GM18505 (cell line): ENCODE data around the gene AGBL4.
"Not testable (repeated sequence)": the region's sequence is repeated elsewhere in the genome, so short reads cannot be mapped to it uniquely, and the experiment has no call there.

Experiments used
- ATAC-seq: cut with Tn5 transposase; IDR thresholded peaks from one replicate; pipeline ENCODE4 v1.9.1; 2021; ENCODE audit not compliant: unreplicated experiment
- POLR2A ChIP-seq: IDR thresholded peaks from 4 replicates; pipeline ENCODE4 v1.6.1; 2011; ENCODE audit warnings: borderline replicate concordance; ENCODE audit not compliant: insufficient read depth, insufficient read length; ENCODE audit errors: extremely low read depth

AGBL4 gene

GRCh38 chr1:49340576-49340975 is 683.2 kb downstream of the AGBL4 start:
- no peak for ATAC-seq

DNA sequence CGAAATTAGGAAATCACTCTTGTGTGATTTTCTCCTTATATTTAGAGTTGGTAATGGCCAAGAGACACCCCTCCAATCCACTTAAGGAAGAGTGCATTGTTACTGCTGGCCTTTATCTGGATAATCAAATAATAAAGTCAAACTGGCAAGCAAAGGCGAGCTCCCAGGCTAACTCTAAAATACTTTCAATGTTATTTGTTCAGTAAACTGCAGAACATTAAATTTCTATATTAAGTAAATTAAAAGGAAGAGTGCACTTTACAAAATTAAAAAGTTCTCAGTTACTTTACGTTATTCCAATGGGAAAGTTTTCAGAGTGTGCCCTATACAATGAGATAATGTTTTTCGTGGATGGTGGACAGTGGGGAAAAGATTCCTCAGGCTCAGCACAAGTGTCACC is 684.7 kb downstream of the AGBL4 start:
- TF ChIP-seq POLR2A, result no peak
- ATAC-seq, result no peak

More at GRCh38 chr1:49340576-49340975, 683.2 kb downstream of the AGBL4 start:
- TF ChIP-seq POLR2A, result no peak

DNA sequence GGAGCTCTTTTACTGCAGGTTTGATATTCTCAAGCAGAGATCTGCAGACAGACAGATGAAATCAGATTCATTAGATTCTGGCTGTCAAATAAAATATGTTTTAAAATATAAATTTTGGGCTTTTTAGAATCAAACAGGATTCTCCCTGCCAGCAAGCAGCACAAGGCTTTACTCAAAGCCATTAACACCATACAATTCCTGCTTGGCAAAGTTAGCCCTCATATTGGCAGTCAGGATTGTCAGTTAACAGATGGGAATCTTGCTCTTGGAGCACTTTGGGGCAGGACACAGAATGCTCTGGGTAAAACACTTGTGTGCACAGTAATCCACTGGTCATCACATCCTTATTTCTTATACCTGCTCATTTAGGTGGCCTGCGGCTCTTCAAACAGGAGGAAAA is 686.5 kb downstream of the AGBL4 start:
- ATAC-seq, result no peak
- no peak for TF ChIP-seq POLR2A

DNA sequence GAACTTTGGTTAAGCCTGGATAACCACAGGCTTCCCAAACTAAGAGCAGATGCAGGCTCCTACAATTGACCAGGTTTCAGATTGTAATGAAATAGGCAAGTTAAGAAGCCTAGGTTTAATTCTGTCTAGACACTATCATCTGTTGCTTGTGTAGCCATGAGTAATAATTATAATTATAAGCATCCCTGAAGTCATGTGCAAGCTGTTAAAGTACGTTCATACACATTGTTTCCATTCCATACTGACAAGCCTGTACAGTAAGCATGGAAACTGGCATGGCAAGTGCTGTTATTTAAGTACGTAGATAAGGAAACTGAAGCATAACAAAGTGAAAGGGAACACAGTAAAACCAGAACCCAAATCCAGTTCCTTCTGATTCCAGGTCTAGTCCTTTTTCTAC is 689.8 kb downstream of the AGBL4 start:
- no peak for TF ChIP-seq POLR2A
- ATAC-seq, result no peak

- no peak for ATAC-seq
- no peak for TF ChIP-seq POLR2A
Observed at GRCh38 chr1:49331066-49331852, 692.5 kb downstream of the AGBL4 start.

DNA sequence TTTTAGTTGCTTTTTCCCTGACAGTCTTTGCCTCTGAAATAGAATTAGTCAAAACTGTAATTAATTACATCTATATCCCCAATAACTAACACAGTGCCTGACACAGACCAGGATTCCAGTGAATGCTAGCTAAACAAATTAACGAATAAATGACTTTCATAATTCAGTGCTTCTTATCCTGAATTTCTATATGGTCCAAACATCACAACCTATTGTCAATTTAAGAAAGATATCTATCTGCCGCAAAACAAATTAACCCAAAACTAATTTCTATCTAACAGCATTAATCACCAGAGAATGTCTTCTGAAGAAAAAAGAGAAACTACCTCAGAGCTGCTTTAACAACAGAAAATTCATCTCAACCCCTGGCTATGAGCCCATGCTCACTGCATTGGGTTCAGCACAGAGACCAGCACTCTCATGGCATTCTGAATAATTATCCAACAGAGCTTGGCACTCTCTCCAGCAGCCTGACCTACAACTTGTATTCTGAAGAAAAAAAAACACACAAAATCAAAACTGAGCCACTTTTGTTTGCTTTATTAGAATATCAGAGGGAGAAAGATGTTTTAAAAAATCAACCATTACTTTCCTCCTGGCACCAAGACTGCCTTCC is 699.7 kb downstream of the AGBL4 start:
- ATAC-seq, result no peak
- no peak for TF ChIP-seq POLR2A

GRCh38 chr1:49320493-49320892 is 703.3 kb downstream of the AGBL4 start:
- ATAC-seq, result not testable (repeated sequence)

- no peak for TF ChIP-seq POLR2A
- ATAC-seq, result no peak
Observed at GRCh38 chr1:49319426-49319963, 704.3 kb downstream of the AGBL4 start.

GRCh38 chr1:49318218-49318617 is 705.5 kb downstream of the AGBL4 start:
- no peak for ATAC-seq
- TF ChIP-seq POLR2A, result no peak

GRCh38 chr1:49307457-49307856 is 716.3 kb downstream of the AGBL4 start:
- no peak for TF ChIP-seq POLR2A
- no peak for ATAC-seq

DNA sequence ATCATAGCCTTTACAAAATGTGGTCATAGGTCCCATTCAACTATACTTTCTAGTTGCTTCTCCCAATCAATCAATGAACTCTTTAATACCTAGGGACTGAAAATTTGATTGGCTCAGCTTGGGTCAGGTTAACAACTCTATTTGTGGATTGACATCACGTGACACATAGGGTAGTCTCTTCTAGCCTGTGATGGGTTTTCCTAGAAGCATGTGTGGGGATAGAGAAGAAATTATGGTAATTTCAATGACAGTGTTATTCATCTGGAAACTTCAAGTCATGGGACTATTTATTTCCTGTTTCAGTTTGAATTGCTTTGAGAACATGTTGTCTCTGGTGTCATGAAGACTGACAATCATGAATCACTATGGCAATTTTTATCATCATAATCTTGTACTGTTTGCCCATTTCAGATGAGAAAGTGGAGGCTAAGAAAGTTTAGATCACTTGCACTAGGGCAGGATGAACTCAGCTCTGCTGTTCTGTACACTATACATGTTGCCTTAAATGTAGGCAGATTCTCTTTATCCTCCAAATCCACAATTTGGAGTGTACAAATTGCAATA is 717.2 kb downstream of the AGBL4 start:
- no peak for ATAC-seq
- no peak for TF ChIP-seq POLR2A

GRCh38 chr1:49302400-49302799 is 721.4 kb downstream of the AGBL4 start:
- ATAC-seq, result not testable (repeated sequence)

- no peak for TF ChIP-seq POLR2A
- no peak for ATAC-seq
Observed at GRCh38 chr1:49298304-49298703, 725.5 kb downstream of the AGBL4 start.

DNA sequence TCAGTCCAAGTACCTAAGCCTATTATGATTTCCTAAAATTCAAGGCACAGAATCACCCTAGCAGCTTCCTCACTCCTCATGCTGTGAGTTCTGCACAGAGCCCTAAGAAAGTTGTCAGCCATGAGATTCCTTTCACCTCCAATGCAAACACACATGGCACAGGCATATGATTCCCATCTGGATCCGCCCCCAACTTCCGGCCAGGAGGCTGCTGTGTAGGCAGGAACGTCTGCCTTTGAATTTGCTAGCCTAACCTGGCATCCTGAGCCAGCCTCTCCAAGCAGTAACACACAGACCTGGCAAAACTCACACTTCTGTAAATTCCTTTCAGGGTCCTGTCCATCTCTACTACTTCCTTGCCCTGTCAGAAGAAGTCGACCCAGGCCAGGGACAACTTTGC is 726.0 kb downstream of the AGBL4 start:
- no peak for ATAC-seq
- no peak for TF ChIP-seq POLR2A
